ENCODE measurements around the gene PPP1CC. TPM values are rescaled to one million over a fixed set of nuclear protein-coding genes. Genes with fewer than 3 reads are reported as not detected.
"Not testable (repeated sequence)": the region's sequence is repeated elsewhere in the genome, so short reads cannot be mapped to it uniquely, and the experiment has no call there.

PPP1CC gene
- total RNA-seq, 6 experiments from 2014 or later: 32.8 to 51.7 (median 36.2) TPM

- no peak for DNase-seq
- Histone ChIP-seq H3K4me3 (peak overlapping the region; percentile 88 to 96 (median 90)), H3K9me3 (no peaks in the 10 kb centered on the region), H3K27me3 (no peaks in the 10 kb centered on the region), H3K36me3 (no peaks in the 10 kb centered on the region), H3K27ac (peak overlapping the region; percentile 85 to 88 (median 87)), H3K4me1 (peaks cover 0 to 44% (median 16%) of the 10 kb centered on the region in 4 donors)
- no peak for TF ChIP-seq POLR2A (IDR thresholded peaks at IDR 0.05)
- TF ChIP-seq CTCF (IDR thresholded peaks at IDR 0.05): no peak
- peak in 1 of 4 donors; percentile 11 for ATAC-seq
- intact Hi-C loops (cut with DNase I): no loop called here
- under 1% methylated on average over 14 of the region's 14 CpGs for WGBS (ENCODE audit: insufficient coverage, low coverage, low lambda C conversion rate, missing lambda C conversion rate)
Measured at GRCh38 chr12:110741341-110742095, 1.2 kb downstream of the PPP1CC start.

- intact Hi-C loops (cut with DNase I): no loop called here
- Histone ChIP-seq H3K36me3 (no peaks in the 10 kb centered on the region), H3K27ac (no peak overlapping the region), H3K9me3 (no peaks in the 10 kb centered on the region), H3K4me3 (no peak overlapping the region), H3K4me1 (peaks cover 0 to 40% (median 15%) of the 10 kb centered on the region in 4 donors), H3K27me3 (no peaks in the 10 kb centered on the region)
- ATAC-seq: no peak
- TF ChIP-seq POLR2A (IDR thresholded peaks at IDR 0.05) (no peak), CTCF (IDR thresholded peaks at IDR 0.05) (no peak)
- WGBS (ENCODE audit: insufficient coverage, low coverage, low lambda C conversion rate, missing lambda C conversion rate): 38% methylated on average over 3 of the region's 3 CpGs
- no peak for DNase-seq
Measured at GRCh38 chr12:110739894-110740293, 2.8 kb downstream of the PPP1CC start.

GRCh38 chr12:110739488-110739887 lies 3.2 kb downstream of the PPP1CC start:
- TF ChIP-seq POLR2A (IDR thresholded peaks at IDR 0.05) (no peak), CTCF (IDR thresholded peaks at IDR 0.05) (no peak)
- no peaks in the 10 kb centered on the region for H3K9me3 ChIP-seq
- WGBS (ENCODE audit: insufficient coverage, low coverage, low lambda C conversion rate, missing lambda C conversion rate): 31% methylated on average over 1 of the region's 1 CpG
- no peak overlapping the region for H3K4me3 ChIP-seq
- no peak overlapping the region for H3K27ac ChIP-seq
- no peak for ATAC-seq
- peaks cover 0 to 39% (median 14%) of the 10 kb centered on the region in 4 donors for H3K4me1 ChIP-seq
- no peaks in the 10 kb centered on the region for H3K27me3 ChIP-seq
- H3K36me3 ChIP-seq: no peaks in the 10 kb centered on the region
- intact Hi-C loops (cut with DNase I): no loop called here
- DNase-seq: no peak

- Histone ChIP-seq H3K36me3 (no peaks in the 10 kb centered on the region), H3K4me3 (no peak overlapping the region), H3K27me3 (no peaks in the 10 kb centered on the region), H3K4me1 (peaks cover 0 to 49% (median 18%) of the 10 kb centered on the region in 4 donors), H3K27ac (no peak overlapping the region), H3K9me3 (no peaks in the 10 kb centered on the region)
- ATAC-seq (no peak), DNase-seq (no peak)
- TF ChIP-seq CTCF (IDR thresholded peaks at IDR 0.05) (no peak), POLR2A (IDR thresholded peaks at IDR 0.05) (no peak)
- intact Hi-C loops (cut with DNase I): no loop called here
- 80% methylated on average over 3 of the region's 3 CpGs for WGBS (ENCODE audit: insufficient coverage, low coverage, low lambda C conversion rate, missing lambda C conversion rate)
Measured at GRCh38 chr12:110737532-110737931, 5.2 kb downstream of the PPP1CC start.

- H3K27ac ChIP-seq; DNase-seq; intact Hi-C loops (cut with DNase I); H3K9me3 ChIP-seq; H3K4me3 ChIP-seq; H3K27me3 ChIP-seq; H3K36me3 ChIP-seq; ATAC-seq: not testable (repeated sequence)
- peaks cover 0 to 54% (median 21%) of the 10 kb centered on the region in 4 donors for H3K4me1 ChIP-seq
- WGBS (ENCODE audit: insufficient coverage, low coverage, low lambda C conversion rate, missing lambda C conversion rate): 78% methylated on average over 5 of the region's 5 CpGs
Measured at GRCh38 chr12:110737016-110737415, 5.7 kb downstream of the PPP1CC start.

All from right lobe of liver (tissue), 6 donors.